K562 (cell line): ENCODE results near the gene CERS2. TPM values are rescaled to one million over a fixed set of nuclear protein-coding genes. Genes with fewer than 3 reads are reported as not detected.

ENCODE experiments used
- ARID3A ChIP-seq: IDR thresholded peaks from 2 replicates; pipeline ENCODE4 v1.6.1; 2012; ENCODE audit warnings: low read depth, low read length, improper control_type of control experiment, borderline replicate concordance
- BDP1 ChIP-seq: IDR thresholded peaks from 3 replicates; pipeline ENCODE4 v1.6.1; 2011; ENCODE audit not compliant: insufficient read length, insufficient read depth
- E2F6 ChIP-seq, 2 experiments: IDR thresholded peaks; 2 replicates each; pipeline ENCODE4 v1.6.1; 2011; ENCODE audit warnings: borderline replicate concordance in 1 of 2, control low read depth in 1 of 2, low read depth in 1 of 2, low read length in 1 of 2, mild to moderate bottlenecking in 1 of 2, mixed read lengths in 1 of 2, moderate library complexity in 1 of 2; ENCODE audit not compliant: insufficient read depth in 1 of 2, insufficient read length in 1 of 2, poor library complexity in 1 of 2, severe bottlenecking in 1 of 2; ENCODE audit errors: extremely low read depth in 1 of 2
- ESRRA ChIP-seq: fragments of 450-650 bp; IDR thresholded peaks from 2 replicates; pipeline ENCODE4 v1.6.1; 2014; ENCODE audit warnings: low read depth, mild to moderate bottlenecking, moderate library complexity, borderline replicate concordance
- FOS ChIP-seq: IDR thresholded peaks from 3 replicates; pipeline ENCODE4 v1.6.1; 2011; ENCODE audit not compliant: insufficient read length; ENCODE audit errors: extremely low read depth
- FOXA1 ChIP-seq: fragments of 450-650 bp; IDR thresholded peaks from 2 replicates; pipeline ENCODE4 v1.6.1; 2016; ENCODE audit warnings: mild to moderate bottlenecking, borderline replicate concordance
- FUS ChIP-seq: fragments of 200-400 bp; formaldehyde crosslinking; optimal IDR thresholded peaks from 2 replicates; pipeline ENCODE3; 2017; ENCODE audit warnings: low read depth, low read length
- IRF9 ChIP-seq: fragments of 450-650 bp; IDR thresholded peaks from 2 replicates; pipeline ENCODE4 v1.6.1; 2016; ENCODE audit warnings: missing biosample characterization, missing genetic modification characterization
- KLF1 ChIP-seq: fragments of 450-650 bp; IDR thresholded peaks from 2 replicates; pipeline ENCODE4 v1.6.1; 2016; ENCODE audit warnings: missing genetic modification characterization, missing compliant biosample characterization
- NONO ChIP-seq, 2 experiments: fragments of 200-400 bp in 1 of 2; fragments of 450-650 bp in 1 of 2; formaldehyde crosslinking in 1 of 2; IDR thresholded peaks; 2 replicates each; pipeline ENCODE4 v1.6.1; 2017; ENCODE audit warnings: low read depth in 2 of 2, mild to moderate bottlenecking in 2 of 2, moderate library complexity in 2 of 2, low read length in 1 of 2
- PTBP1 ChIP-seq: fragments of 200-400 bp; formaldehyde crosslinking; IDR thresholded peaks from 2 replicates; pipeline ENCODE4 v1.6.1; 2017; ENCODE audit warnings: low read depth, low read length
- RBFOX2 ChIP-seq: fragments of 200-400 bp; formaldehyde crosslinking; IDR thresholded peaks from 2 replicates; pipeline ENCODE4 v1.6.1; 2017; ENCODE audit warnings: low read depth, mild to moderate bottlenecking, low read length, moderate library complexity
- RCOR1 ChIP-seq, 2 experiments: IDR thresholded peaks; 2 replicates each; pipeline ENCODE4 v1.6.1; 2012; ENCODE audit warnings: low read depth in 2 of 2, low read length in 2 of 2, borderline replicate concordance in 1 of 2, improper control_type of control experiment in 1 of 2
- SRSF7 ChIP-seq: fragments of 200-400 bp; formaldehyde crosslinking; optimal IDR thresholded peaks from 2 replicates; pipeline ENCODE3; 2017; ENCODE audit warnings: mild to moderate bottlenecking, low read depth, low read length
- TAF9B ChIP-seq: fragments of 450-650 bp; IDR thresholded peaks from 2 replicates; pipeline ENCODE4 v1.6.1; 2018; ENCODE audit warnings: mild to moderate bottlenecking; ENCODE audit not compliant: partially characterized antibody
- TCF7L2 ChIP-seq: fragments of 150-350 bp; IDR thresholded peaks from 2 replicates; pipeline ENCODE4 v1.6.1; 2016; ENCODE audit warnings: low read depth, mild to moderate bottlenecking, low read length, moderate library complexity
- TGIF2 ChIP-seq: sonication (generic); formaldehyde crosslinking; IDR thresholded peaks from 2 replicates; pipeline ENCODE4 v1.8.1; 2022; ENCODE audit warnings: mild to moderate bottlenecking, missing genetic modification reagents, moderate library complexity
- ZKSCAN1 ChIP-seq: fragments of 150-350 bp; IDR thresholded peaks from 2 replicates; pipeline ENCODE4 v1.6.1; 2016; ENCODE audit warnings: low read depth, low read length
- ZNF253 ChIP-seq: fragments of 250-450 bp; sonication (Bioruptor Pico); conservative IDR thresholded peaks from 2 replicates; pipeline ENCODE4 v1.6.1; 2021; ENCODE audit warnings: mild to moderate bottlenecking
- ZNF75A ChIP-seq: fragments of 450-650 bp; formaldehyde crosslinking; IDR thresholded peaks from 2 replicates; pipeline ENCODE4 v1.4.0; 2020; ENCODE audit warnings: mild to moderate bottlenecking
- polyA plus RNA-seq, 8 experiments: library from polyadenylated mRNA; depleted of rRNA in 4 of 8; stranded (reverse) in 5 of 8; unstranded in 3 of 8; fragments of >200 nt; fragmentation: Nextera tagmentation in 2 of 8; fragmentation: Illumina TruSeq in 1 of 8; extraction: Ambion mirVana in 2 of 8; extraction: Trizol in 1 of 8; gene quantifications; 2 replicates each; pipeline versions ENCODE4 v1.2.1 to v1.2.3, GENCODE V29; 2011 to 2014; ENCODE audit warnings: inconsistent platforms in 1 of 8, missing spikeins in 1 of 8
- total RNA-seq, 7 experiments: library from RNA; depleted of rRNA in 6 of 7; stranded (reverse); fragments of >200 nt in 6 of 7; fragmentation: Illumina TruSeq in 2 of 7; extraction: Trizol in 2 of 7; gene quantifications; 2 replicates each; pipeline versions ENCODE4 v1.2.1 to v1.2.3, GENCODE V29; 2011 to 2021; ENCODE audit warnings: low replicate concordance in 1 of 7
- TF ChIP-seq, protein P1 (sequence below): sonication (generic); formaldehyde crosslinking; IDR thresholded peaks from 2 replicates; pipeline ENCODE4 v1.8.0; 2022; ENCODE audit warnings: missing genetic modification reagents, mild to moderate bottlenecking, moderate library complexity, borderline replicate concordance
- TF ChIP-seq, protein P2 (sequence below): fragments of 250-450 bp; sonication (Bioruptor Pico); IDR thresholded peaks from 2 replicates; pipeline ENCODE4 v1.8.0; 2022; ENCODE audit warnings: inconsistent platforms

Gene CERS2
- total and polyA plus RNA-seq, 9 of the 15 experiments (the other 6 are each of a cell fraction or from before 2014, with no cell fraction given): 23.4 to 295 (median 132) TPM

DNA sequence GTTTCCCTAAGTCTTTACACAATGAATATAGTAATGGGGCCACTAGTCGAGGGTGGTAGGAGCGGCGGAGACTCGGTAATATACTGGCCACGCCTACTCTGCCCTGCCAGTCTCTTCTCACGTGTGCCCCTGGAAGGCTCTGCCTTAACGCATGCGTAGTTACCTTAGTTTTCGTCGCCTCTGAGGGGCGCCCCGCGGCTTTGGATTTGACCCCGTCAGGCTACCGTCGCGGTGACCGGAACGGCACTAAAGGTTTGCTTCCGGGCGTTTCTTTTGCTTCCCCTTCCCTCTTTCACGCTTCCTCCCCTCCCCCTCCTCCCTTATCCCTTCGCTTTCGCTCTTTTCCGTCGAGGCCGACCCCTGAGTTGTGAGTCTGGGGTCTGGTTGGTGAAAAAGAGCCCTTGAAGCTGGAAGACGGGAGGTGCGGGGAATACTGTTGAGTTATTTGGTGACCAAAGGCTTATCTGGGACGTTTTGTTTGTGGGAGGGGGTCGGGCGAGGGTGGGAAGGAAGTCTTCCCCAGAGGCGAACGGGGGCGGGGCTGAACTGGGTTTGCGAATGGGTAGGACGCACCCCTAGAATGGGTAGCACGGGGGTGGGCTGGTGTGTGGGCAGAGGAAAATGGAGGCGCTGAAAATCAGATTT, 48.4 kb downstream of the CERS2 start, which contains the start of gene SETDB1 (continued):
- TF ChIP-seq ARID3A (no peak), TAF9B (peak; percentile 63), RCOR1 (IDR thresholded peaks at IDR 0.05; ENCODE audit: borderline replicate concordance in 1 of 2, low read depth in 2 of 2, low read length in 2 of 2) (peak in 1 of 2 experiments; percentile 39; a peak in 1 of 4 replicates), ESRRA (peak; percentile 76), KLF1 (no peak), ZNF75A (CRISPR knock-in tag) (no peak), NONO (IDR thresholded peaks at IDR 0.05; ENCODE audit: low read depth in 2 of 2, low read length in 1 of 2) (peak in 1 of 2 experiments; percentile 35; a peak in 1 of 4 replicates), TCF7L2 (no peak), PTBP1 (no peak), ZKSCAN1 (0 out of 2 replicates have a peak, but pooled peaks have one; percentile 21), FUS (no peak), RBFOX2 (peak; percentile 75), BDP1 (no peak), FOXA1 (no peak), E2F6 (IDR thresholded peaks at IDR 0.05; ENCODE audit: borderline replicate concordance in 1 of 2, extremely low read depth in 1 of 2, insufficient read depth in 1 of 2, insufficient read length in 1 of 2, low read depth in 1 of 2, low read length in 1 of 2, poor library complexity in 1 of 2, severe bottlenecking in 1 of 2) (peak; percentile 52 to 79), IRF9 (tag) (no peak), TGIF2 (CRISPR knock-in tag) (no peak), ZNF253 (CRISPR knock-in tag) (no peak), FOS (no peak), SRSF7 (no peak)
- TF ChIP-seq, protein P1, sequence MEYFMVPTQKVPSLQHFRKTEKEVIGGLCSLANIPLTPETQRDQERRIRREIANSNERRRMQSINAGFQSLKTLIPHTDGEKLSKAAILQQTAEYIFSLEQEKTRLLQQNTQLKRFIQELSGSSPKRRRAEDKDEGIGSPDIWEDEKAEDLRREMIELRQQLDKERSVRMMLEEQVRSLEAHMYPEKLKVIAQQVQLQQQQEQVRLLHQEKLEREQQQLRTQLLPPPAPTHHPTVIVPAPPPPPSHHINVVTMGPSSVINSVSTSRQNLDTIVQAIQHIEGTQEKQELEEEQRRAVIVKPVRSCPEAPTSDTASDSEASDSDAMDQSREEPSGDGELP (CRISPR knock-in tag): peak; percentile 74; the same call in 1 of the 2 replicates
- TF ChIP-seq, protein P2, sequence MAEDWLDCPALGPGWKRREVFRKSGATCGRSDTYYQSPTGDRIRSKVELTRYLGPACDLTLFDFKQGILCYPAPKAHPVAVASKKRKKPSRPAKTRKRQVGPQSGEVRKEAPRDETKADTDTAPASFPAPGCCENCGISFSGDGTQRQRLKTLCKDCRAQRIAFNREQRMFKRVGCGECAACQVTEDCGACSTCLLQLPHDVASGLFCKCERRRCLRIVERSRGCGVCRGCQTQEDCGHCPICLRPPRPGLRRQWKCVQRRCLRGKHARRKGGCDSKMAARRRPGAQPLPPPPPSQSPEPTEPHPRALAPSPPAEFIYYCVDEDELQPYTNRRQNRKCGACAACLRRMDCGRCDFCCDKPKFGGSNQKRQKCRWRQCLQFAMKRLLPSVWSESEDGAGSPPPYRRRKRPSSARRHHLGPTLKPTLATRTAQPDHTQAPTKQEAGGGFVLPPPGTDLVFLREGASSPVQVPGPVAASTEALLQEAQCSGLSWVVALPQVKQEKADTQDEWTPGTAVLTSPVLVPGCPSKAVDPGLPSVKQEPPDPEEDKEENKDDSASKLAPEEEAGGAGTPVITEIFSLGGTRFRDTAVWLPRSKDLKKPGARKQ (CRISPR knock-in tag): no peak
